K562 (cell line): ENCODE results near the gene SPPL3. TPM values are rescaled to one million over a fixed set of nuclear protein-coding genes. Genes with fewer than 3 reads are reported as not detected.

Experiments
- ATAC-seq: fragments of 200-7000 bp; cut with Tn5 transposase; 3 replicates; pipeline ENCODE4 v1.9.1; 2020; ENCODE audit warnings: moderate library complexity
- BruUV-seq: library from RNA; stranded (reverse); fragments of 400-500 nt; replicated peaks from 2 replicates; lab custom pipeline; 2021; lab: Mats Ljungman, UMichigan
- CTCF ChIA-PET: fragments of 300-600 bp; formaldehyde crosslinking; extraction: SDS; loops from one replicate; lab custom pipeline; 2021; ENCODE audit warnings: low intra/inter-chr PET ratio; lab: Yijun Ruan, JAX
- POLR2A ChIA-PET: fragments of 300-600, 350-650 bp; sonication (Branson Sonifier 250); formaldehyde crosslinking; extraction: SDS; loops from one replicate; lab custom pipeline; 2021; ENCODE audit warnings: antibody characterized with exemption, inconsistent platforms; lab: Yijun Ruan, JAX
- DNase-seq, 4 experiments: peaks; one replicate each; pipeline versions ENCODE4 v3.0.0 to v3.0.0-alpha.2; 2011 to 2018; ENCODE audit warnings: low spot score in 3 of 4, mixed read lengths in 3 of 4; ENCODE audit errors: extremely low read depth in 1 of 4
- FAIRE-seq: peaks from 2 replicates; lab custom pipeline; 2011; peaks lifted over from hg19 to GRCh38; lab: Jason Lieb, UNC
- H2AFZ ChIP-seq: 2 replicates; pipeline ENCODE4 v1.6.0; 2011; ENCODE audit warnings: low read depth, low read length, control low read depth, inconsistent platforms
- H3K27ac ChIP-seq: fragments of 200-600 bp; 3 replicates; pipeline ENCODE4 v1.8.0; 2011; ENCODE audit warnings: low read depth, mild to moderate bottlenecking, control low read depth, inconsistent platforms, low read length, moderate library complexity, mixed read lengths; ENCODE audit errors: extremely low read depth
- H3K27me3 ChIP-seq, 2 experiments: fragments of 300-600 bp in 1 of 2; 2 replicates in 1 of 2; 3 replicates in 1 of 2; pipeline versions ENCODE4 v1.6.0 to v1.8.0; 2011; ENCODE audit warnings: inconsistent platforms in 2 of 2, low read length in 2 of 2, mild to moderate bottlenecking in 1 of 2, mixed read lengths in 1 of 2, moderate library complexity in 1 of 2; ENCODE audit not compliant: control insufficient read depth in 2 of 2, insufficient read depth in 2 of 2
- H3K36me3 ChIP-seq: fragments of 300-600 bp; 3 replicates; pipeline ENCODE4 v1.8.0; 2011; ENCODE audit warnings: mild to moderate bottlenecking, low read length, inconsistent platforms; ENCODE audit not compliant: control insufficient read depth, insufficient read depth
- H3K4me1 ChIP-seq, 2 experiments: fragments of 200-600 bp in 1 of 2; replicated peaks in 1 of 2; 2 replicates in 1 of 2; 3 replicates in 1 of 2; pipeline versions ENCODE4 v1.5.1 to v1.8.0; 2011; ENCODE audit warnings: inconsistent platforms in 2 of 2, low read length in 2 of 2, mild to moderate bottlenecking in 1 of 2, mixed read lengths in 1 of 2, moderate library complexity in 1 of 2; ENCODE audit not compliant: control insufficient read depth in 2 of 2, insufficient read depth in 2 of 2
- H3K4me2 ChIP-seq: 2 replicates; pipeline ENCODE4 v1.6.1; 2011; ENCODE audit warnings: low read length, control low read depth, inconsistent platforms, mixed read lengths; ENCODE audit not compliant: insufficient read depth
- H3K4me3 ChIP-seq: fragments of 200-600 bp; sonication (generic), shearing (Covaris generic); 2 replicates; pipeline ENCODE4 v1.5.1; 2016; ENCODE audit warnings: control low read depth, inconsistent platforms
- H3K79me2 ChIP-seq: fragments of 200-600 bp; 3 replicates; pipeline ENCODE4 v1.8.0; 2011; ENCODE audit warnings: low read length, inconsistent platforms; ENCODE audit not compliant: control insufficient read depth, insufficient read depth
- H3K9ac ChIP-seq, 2 experiments: 2 replicates each; pipeline versions ENCODE4 v1.6.0 to v1.6.1; 2011; ENCODE audit warnings: low read depth in 2 of 2, low read length in 2 of 2, control low read depth in 1 of 2, inconsistent platforms in 1 of 2, mild to moderate bottlenecking in 1 of 2, mixed read lengths in 1 of 2; ENCODE audit not compliant: insufficient read depth in 1 of 2
- H3K9me1 ChIP-seq: one replicate; pipeline ENCODE4 v1.6.0; 2011; ENCODE audit warnings: inconsistent platforms, mild to moderate bottlenecking, low read length, moderate library complexity; ENCODE audit not compliant: control insufficient read depth, insufficient read depth
- H3K9me3 ChIP-seq: replicated peaks from 2 replicates; pipeline ENCODE4 v1.5.1; 2011; ENCODE audit warnings: low read depth, low read length, inconsistent platforms; ENCODE audit not compliant: control insufficient read depth, insufficient read depth
- H4K20me1 ChIP-seq: replicated peaks from 2 replicates; pipeline ENCODE4 v1.6.1; 2011; ENCODE audit warnings: low read length, inconsistent platforms, mixed read lengths; ENCODE audit not compliant: control insufficient read depth, insufficient read depth
- ARID3A ChIP-seq: IDR thresholded peaks from 2 replicates; pipeline ENCODE4 v1.6.1; 2012; ENCODE audit warnings: low read depth, low read length, improper control_type of control experiment, borderline replicate concordance
- CGGBP1 ChIP-seq: fragments of 250-450 bp; sonication (Bioruptor Pico); IDR thresholded peaks from 2 replicates; pipeline ENCODE4 v1.9.0; 2021; ENCODE audit warnings: mild to moderate bottlenecking
- CREB1 ChIP-seq, 2 experiments: sonication (generic) in 1 of 2; formaldehyde crosslinking in 1 of 2; IDR thresholded peaks; 2 replicates each; pipeline versions ENCODE4 v1.6.1 to v1.8.0; 2012 to 2022; ENCODE audit warnings: inconsistent platforms in 1 of 2, mild to moderate bottlenecking in 1 of 2, missing genetic modification reagents in 1 of 2, moderate library complexity in 1 of 2
- EHMT2 ChIP-seq: fragments of 450-650 bp; IDR thresholded peaks from 2 replicates; pipeline ENCODE4 v1.6.1; 2018; ENCODE audit warnings: antibody characterized with exemption
- MAFG ChIP-seq: fragments of 450-650 bp; conservative IDR thresholded peaks from 2 replicates; pipeline ENCODE4 v1.6.1; 2016; ENCODE audit warnings: missing genetic modification characterization, missing compliant biosample characterization
- NEUROD1 ChIP-seq: fragments of 150-350 bp; IDR thresholded peaks from 2 replicates; pipeline ENCODE4 v1.6.1; 2014; ENCODE audit warnings: borderline replicate concordance, low read length, low read depth; ENCODE audit not compliant: partially characterized antibody
- NFXL1 ChIP-seq: fragments of 450-650 bp; formaldehyde crosslinking; IDR thresholded peaks from 2 replicates; pipeline ENCODE4 v1.4.0; 2021; ENCODE audit warnings: mild to moderate bottlenecking
- PHF21A ChIP-seq: fragments of 450-650 bp; IDR thresholded peaks from 2 replicates; pipeline ENCODE4 v1.6.1; 2017; ENCODE audit warnings: low read depth, borderline replicate concordance
- RBM39 ChIP-seq: fragments of 200-400 bp; formaldehyde crosslinking; optimal IDR thresholded peaks from 2 replicates; pipeline ENCODE3; 2018; ENCODE audit warnings: low read depth, low read length
- SNRNP70 ChIP-seq: fragments of 200-400 bp; formaldehyde crosslinking; optimal IDR thresholded peaks from 2 replicates; pipeline ENCODE3; 2017; ENCODE audit warnings: low read depth, low read length
- ZC3H8 ChIP-seq: fragments of 450-650 bp; IDR thresholded peaks from 2 replicates; pipeline ENCODE4 v1.6.1; 2017
- ZNF511 ChIP-seq: sonication (generic); formaldehyde crosslinking; IDR thresholded peaks from 2 replicates; pipeline ENCODE4 v1.8.0; 2022; ENCODE audit warnings: mild to moderate bottlenecking, missing genetic modification reagents
- ZNF76 ChIP-seq: fragments of 250-450 bp; sonication (Bioruptor Pico); IDR thresholded peaks from 2 replicates; pipeline ENCODE4 v1.4.0; 2020; ENCODE audit warnings: mild to moderate bottlenecking, moderate library complexity, borderline replicate concordance
- WGBS: fragments of 100-300 bp; shearing (Covaris generic); methylation state at CpG from one replicate; pipeline ENCODE4 v1.1.6; 2016; ENCODE audit warnings: low coverage, mixed read lengths; ENCODE audit not compliant: insufficient coverage; ENCODE audit errors: missing lambda C conversion rate; 5-methylcytosine and 5-hydroxymethylcytosine counted together
- in situ Hi-C: fragments of 300-500 bp; cut with MboI; formaldehyde crosslinking; loops from 4 replicates; pipeline ENCODE4 v1.15.0; 2018; ENCODE audit warnings: inconsistent platforms, mixed read lengths
- intact Hi-C: fragments of 100-400 bp; cut with micrococcal nuclease; formaldehyde crosslinking; loops from 2 replicates; pipeline ENCODE4 v1.14.2; 2022
- polyA plus RNA-seq, 8 experiments: library from polyadenylated mRNA; depleted of rRNA in 4 of 8; stranded (reverse) in 5 of 8; unstranded in 3 of 8; fragments of >200 nt; fragmentation: Nextera tagmentation in 2 of 8; fragmentation: Illumina TruSeq in 1 of 8; extraction: Ambion mirVana in 2 of 8; extraction: Trizol in 1 of 8; gene quantifications; 2 replicates each; pipeline versions ENCODE4 v1.2.1 to v1.2.3, GENCODE V29; 2011 to 2014; ENCODE audit warnings: inconsistent platforms in 1 of 8, missing spikeins in 1 of 8
- total RNA-seq, 7 experiments: library from RNA; depleted of rRNA in 6 of 7; stranded (reverse); fragments of >200 nt in 6 of 7; fragmentation: Illumina TruSeq in 2 of 7; extraction: Trizol in 2 of 7; gene quantifications; 2 replicates each; pipeline versions ENCODE4 v1.2.1 to v1.2.3, GENCODE V29; 2011 to 2021; ENCODE audit warnings: low replicate concordance in 1 of 7
- TF ChIP-seq, protein P1 (sequence below): fragments of 450-650 bp; IDR thresholded peaks from 2 replicates; pipeline ENCODE4 v1.6.1; 2017; ENCODE audit warnings: antibody characterized with exemption

SPPL3 gene
- total and polyA plus RNA-seq, 9 of the 15 experiments (the other 6 are each of a cell fraction or from before 2014, with no cell fraction given) = 2.9 to 32.1 (median 7.1) TPM

GRCh38 chr12:120874547-120875245, 29.5 kb downstream of the SPPL3 start:
- in situ Hi-C loops = no loop called here
- H3K9me3 ChIP-seq = no peaks in the 10 kb centered on the region
- TF ChIP-seq, protein P1, sequence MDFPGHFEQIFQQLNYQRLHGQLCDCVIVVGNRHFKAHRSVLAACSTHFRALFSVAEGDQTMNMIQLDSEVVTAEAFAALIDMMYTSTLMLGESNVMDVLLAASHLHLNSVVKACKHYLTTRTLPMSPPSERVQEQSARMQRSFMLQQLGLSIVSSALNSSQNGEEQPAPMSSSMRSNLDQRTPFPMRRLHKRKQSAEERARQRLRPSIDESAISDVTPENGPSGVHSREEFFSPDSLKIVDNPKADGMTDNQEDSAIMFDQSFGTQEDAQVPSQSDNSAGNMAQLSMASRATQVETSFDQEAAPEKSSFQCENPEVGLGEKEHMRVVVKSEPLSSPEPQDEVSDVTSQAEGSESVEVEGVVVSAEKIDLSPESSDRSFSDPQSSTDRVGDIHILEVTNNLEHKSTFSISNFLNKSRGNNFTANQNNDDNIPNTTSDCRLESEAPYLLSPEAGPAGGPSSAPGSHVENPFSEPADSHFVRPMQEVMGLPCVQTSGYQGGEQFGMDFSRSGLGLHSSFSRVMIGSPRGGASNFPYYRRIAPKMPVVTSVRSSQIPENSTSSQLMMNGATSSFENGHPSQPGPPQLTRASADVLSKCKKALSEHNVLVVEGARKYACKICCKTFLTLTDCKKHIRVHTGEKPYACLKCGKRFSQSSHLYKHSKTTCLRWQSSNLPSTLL = no peak
- no peak for TF ChIP-seq NEUROD1
- no peak for TF ChIP-seq ARID3A
- no peak for TF ChIP-seq ZC3H8
- no peak for TF ChIP-seq ZNF511 (CRISPR knock-in tag)
- no peak for TF ChIP-seq MAFG (tag)
- no peak for TF ChIP-seq PHF21A
- TF ChIP-seq CREB1 (IDR thresholded peaks at IDR 0.05) = no peak
- TF ChIP-seq CREB1 (CRISPR knock-in tag; IDR thresholded peaks at IDR 0.05) = no peak
- TF ChIP-seq NFXL1 (CRISPR knock-in tag) = no peak
- no peak for TF ChIP-seq ZNF76
- no peak for TF ChIP-seq CGGBP1 (CRISPR knock-in tag)
- no peak for TF ChIP-seq RBM39
- TF ChIP-seq SNRNP70 = no peak
- TF ChIP-seq EHMT2 = no peak
- TF ChIP-seq, all 486 proteins: peak for 0
- ChIA-PET CTCF (no interaction called here), POLR2A (interaction anchor here (0.8 to 1.5 kb wide), 4 partner anchors 11 to 64 kb away, joined by 3 to 5 read pairs (median 3); no protein-coding TSS in a partner anchor)
- Histone ChIP-seq H3K36me3 (peaks cover 3% of the 10 kb centered on the region; the same call in 1 of the 3 replicates), H3K9me1 (no peaks in the 10 kb centered on the region), H3K9ac (no peak overlapping the region), H2AFZ (no peak overlapping the region), H4K20me1 (peaks cover 4% of the 10 kb centered on the region; the same call in 1 of the 2 replicates), H3K4me1 (0 out of 5 replicates have a peak, but pooled peaks cover 0 to 4% of the 10 kb centered on the region in 2 experiments), H3K27me3 (no peaks in the 10 kb centered on the region), H3K79me2 (peaks cover 43% of the 10 kb centered on the region), H3K4me2 (no peak overlapping the region), H3K27ac (no peak overlapping the region), H3K4me3 (no peak overlapping the region)
- 80% methylated on average over 5 of the region's 5 CpGs for WGBS
- FAIRE-seq (no peak), DNase-seq (no peak), ATAC-seq (no peak)
- BruUV-seq = no TSS peak
- intact Hi-C loops = no loop called here
